Central memory CD8-positive, alpha-beta T cell (primary cell): Measurements from ENCODE around the gene RGR.
"Not testable (repeated sequence)": the region's sequence is repeated elsewhere in the genome, so short reads cannot be mapped to it uniquely, and the experiment has no call there.

ENCODE experiments used
- ATAC-seq: fragments of 150-1000 bp; cut with Tn5 transposase; replicated peaks from 2 replicates; pipeline ENCODE4 v1.10.0; 2022; ENCODE audit warnings: mild to moderate bottlenecking, moderate FRiP score, moderate number of reproducible peaks; ENCODE audit not compliant: poor library complexity, severe bottlenecking; ENCODE audit errors: extremely low read depth
- DNase-seq, 2 donors: peaks; one replicate each; pipeline ENCODE4 v3.0.0; 2021; ENCODE audit warnings: low spot score in 2 of 2
- H3K27ac Mint-ChIP-seq: one replicate; pipeline ENCODE4 v1.8.0; 2022; ENCODE audit warnings: low read depth, mild to moderate bottlenecking, moderate library complexity, mixed read lengths
- H3K27me3 Mint-ChIP-seq: one replicate; pipeline ENCODE4 v1.8.0; 2022; ENCODE audit warnings: mixed read lengths
- H3K36me3 Mint-ChIP-seq: one replicate; pipeline ENCODE4 v1.8.0; 2022; ENCODE audit warnings: mild to moderate bottlenecking, moderate library complexity, mixed read lengths; ENCODE audit not compliant: insufficient read depth
- H3K4me1 Mint-ChIP-seq: one replicate; pipeline ENCODE4 v1.8.0; 2022; ENCODE audit warnings: mixed read lengths
- H3K4me3 Mint-ChIP-seq: one replicate; pipeline ENCODE4 v1.8.0; 2022; ENCODE audit warnings: mild to moderate bottlenecking, moderate library complexity, mixed read lengths
- H3K9me3 Mint-ChIP-seq: one replicate; pipeline ENCODE4 v1.8.0; 2022; ENCODE audit warnings: mixed read lengths

The RGR gene

GRCh38 chr10:84269162-84269561 is 24.3 kb downstream of the RGR start:
- peaks cover 1% of the 10 kb centered on the region for H3K36me3 Mint-ChIP-seq
- H3K27me3 Mint-ChIP-seq, result peaks cover 17% of the 10 kb centered on the region
- H3K27ac Mint-ChIP-seq, result no peak overlapping the region
- H3K9me3 Mint-ChIP-seq, result no peaks in the 10 kb centered on the region
- ATAC-seq (no peak), DNase-seq (no peak)
- H3K4me1 Mint-ChIP-seq, result peaks cover 5% of the 10 kb centered on the region
- H3K4me3 Mint-ChIP-seq, result no peak overlapping the region

DNA sequence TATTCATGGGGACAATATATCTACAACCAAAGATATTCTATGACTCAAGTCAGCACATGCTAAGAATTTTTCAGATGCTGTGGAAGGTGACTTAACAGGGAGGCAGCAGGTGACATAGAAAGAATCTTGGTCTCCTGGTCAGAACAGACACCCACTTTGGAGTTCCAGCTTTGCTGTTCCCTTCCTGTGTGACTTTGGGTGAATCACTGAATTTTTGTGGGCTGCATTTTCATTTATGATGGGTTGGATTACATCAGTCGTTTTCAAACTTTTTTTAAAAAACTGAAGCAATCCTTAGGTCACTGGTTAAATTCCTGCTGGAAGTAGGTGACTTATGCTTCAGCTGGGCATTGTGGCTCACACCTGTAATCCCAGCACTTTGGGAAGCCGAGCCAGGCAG is 24.9 kb downstream of the RGR start:
- Mint-ChIP-seq H3K9me3 (no peaks in the 10 kb centered on the region), H3K4me3 (no peak overlapping the region), H3K4me1 (peaks cover 5% of the 10 kb centered on the region), H3K36me3 (peaks cover 1% of the 10 kb centered on the region), H3K27ac (no peak overlapping the region), H3K27me3 (peaks cover 11% of the 10 kb centered on the region)
- DNase-seq, result no peak
- ATAC-seq, result no peak

DNA sequence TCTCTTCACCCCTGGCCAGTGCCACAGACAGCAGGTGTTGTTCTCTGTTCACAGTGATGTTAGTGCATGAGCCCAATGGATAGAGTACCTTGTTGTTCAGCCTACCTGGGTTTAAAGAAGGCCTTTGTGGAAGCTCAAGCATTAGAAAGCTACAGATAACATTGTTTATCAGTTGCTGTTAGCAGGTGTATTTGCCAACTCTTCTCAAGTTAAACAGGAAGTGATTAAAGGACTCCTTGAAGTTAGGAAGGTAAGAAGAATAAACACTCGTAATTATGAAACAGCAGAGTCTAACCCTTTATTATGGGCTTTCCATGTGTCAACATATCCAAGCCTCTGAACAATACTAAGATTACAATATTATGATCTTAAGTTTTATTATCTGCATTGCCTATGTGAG is 25.9 kb downstream of the RGR start:
- DNase-seq (no peak), ATAC-seq (no peak)
- Mint-ChIP-seq H3K27ac (no peak overlapping the region), H3K4me3 (no peak overlapping the region), H3K27me3 (peaks cover 9% of the 10 kb centered on the region), H3K4me1 (peaks cover 5% of the 10 kb centered on the region), H3K36me3 (peaks cover 1% of the 10 kb centered on the region), H3K9me3 (no peaks in the 10 kb centered on the region)

- not testable (repeated sequence) for H3K36me3 Mint-ChIP-seq, H3K27me3 Mint-ChIP-seq, H3K4me1 Mint-ChIP-seq, H3K27ac Mint-ChIP-seq, H3K4me3 Mint-ChIP-seq, H3K9me3 Mint-ChIP-seq, DNase-seq, ATAC-seq
Measured at GRCh38 chr10:84279876-84280475, 35.1 kb downstream of the RGR start.

- no peaks in the 10 kb centered on the region for H3K36me3 Mint-ChIP-seq
- no peak overlapping the region for H3K27ac Mint-ChIP-seq
- DNase-seq, result no peak
- no peak for ATAC-seq
- H3K4me3 Mint-ChIP-seq, result no peak overlapping the region
- no peaks in the 10 kb centered on the region for H3K27me3 Mint-ChIP-seq
- H3K4me1 Mint-ChIP-seq, result no peaks in the 10 kb centered on the region
- no peaks in the 10 kb centered on the region for H3K9me3 Mint-ChIP-seq
Measured at GRCh38 chr10:84286695-84287094, 41.8 kb downstream of the RGR start.

DNA sequence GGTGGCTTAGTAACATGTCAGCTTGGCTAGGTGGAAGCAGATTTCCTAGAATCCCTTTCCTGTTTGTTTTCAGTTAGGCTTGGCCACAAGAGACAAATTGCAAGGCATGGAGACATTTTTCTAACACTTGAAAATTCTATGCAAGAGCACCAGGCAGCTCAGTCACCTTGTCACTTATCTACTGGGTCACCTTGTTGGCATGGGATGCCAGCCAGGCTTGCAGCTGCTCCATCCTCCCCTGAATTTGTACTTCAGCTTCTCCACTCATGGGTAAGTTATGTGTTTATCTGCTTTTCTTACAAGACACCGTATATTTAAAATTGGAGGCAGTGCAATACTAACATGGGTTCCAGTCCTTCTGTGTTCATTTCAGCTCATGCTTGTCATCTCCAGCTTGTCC is 43.3 kb downstream of the RGR start:
- no peak overlapping the region for H3K27ac Mint-ChIP-seq
- no peaks in the 10 kb centered on the region for H3K36me3 Mint-ChIP-seq
- DNase-seq (no peak), ATAC-seq (no peak)
- H3K27me3 Mint-ChIP-seq, result no peaks in the 10 kb centered on the region
- no peaks in the 10 kb centered on the region for H3K9me3 Mint-ChIP-seq
- no peaks in the 10 kb centered on the region for H3K4me1 Mint-ChIP-seq
- H3K4me3 Mint-ChIP-seq, result no peak overlapping the region

GRCh38 chr10:84289521-84290200 is 44.8 kb downstream of the RGR start:
- Mint-ChIP-seq H3K9me3 (no peaks in the 10 kb centered on the region), H3K4me3 (no peak overlapping the region), H3K4me1 (no peaks in the 10 kb centered on the region), H3K36me3 (no peaks in the 10 kb centered on the region), H3K27ac (no peak overlapping the region), H3K27me3 (no peaks in the 10 kb centered on the region)
- no peak for DNase-seq
- ATAC-seq, result no peak

DNA sequence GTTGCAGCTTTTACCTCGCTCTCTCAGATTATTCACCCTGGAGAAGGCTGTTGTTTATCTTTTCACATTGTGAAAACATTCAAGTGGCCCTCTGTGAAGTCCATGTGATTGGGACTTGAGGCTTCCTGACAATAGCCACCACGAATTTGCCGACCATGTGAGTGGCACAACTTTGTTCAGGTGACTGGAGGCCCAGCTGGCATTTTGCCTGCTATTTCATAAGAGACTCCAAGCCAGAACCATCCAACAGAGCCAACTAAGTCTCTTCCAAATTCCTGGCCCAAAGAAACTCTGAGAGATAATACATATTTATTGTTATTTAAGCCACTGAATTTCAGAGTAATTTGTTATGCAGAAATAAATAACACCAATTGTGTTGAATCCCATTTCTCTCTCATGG is 45.4 kb downstream of the RGR start:
- no peaks in the 10 kb centered on the region for H3K4me1 Mint-ChIP-seq
- DNase-seq (no peak), ATAC-seq (no peak)
- no peaks in the 10 kb centered on the region for H3K9me3 Mint-ChIP-seq
- no peaks in the 10 kb centered on the region for H3K36me3 Mint-ChIP-seq
- H3K27me3 Mint-ChIP-seq, result no peaks in the 10 kb centered on the region
- H3K27ac Mint-ChIP-seq, result no peak overlapping the region
- H3K4me3 Mint-ChIP-seq, result no peak overlapping the region

GRCh38 chr10:84291384-84291783 is 46.5 kb downstream of the RGR start:
- Mint-ChIP-seq H3K27me3 (no peaks in the 10 kb centered on the region), H3K4me3 (no peak overlapping the region), H3K27ac (no peak overlapping the region), H3K4me1 (no peaks in the 10 kb centered on the region), H3K9me3 (no peaks in the 10 kb centered on the region), H3K36me3 (no peaks in the 10 kb centered on the region)
- DNase-seq (no peak), ATAC-seq (no peak)

- no peak for ATAC-seq
- no peaks in the 10 kb centered on the region for H3K36me3 Mint-ChIP-seq
- no peak overlapping the region for H3K4me3 Mint-ChIP-seq
- H3K9me3 Mint-ChIP-seq, result no peaks in the 10 kb centered on the region
- no peak for DNase-seq
- no peaks in the 10 kb centered on the region for H3K27me3 Mint-ChIP-seq
- H3K4me1 Mint-ChIP-seq, result no peaks in the 10 kb centered on the region
- H3K27ac Mint-ChIP-seq, result no peak overlapping the region
Measured at GRCh38 chr10:84292502-84292901, 47.6 kb downstream of the RGR start.

GRCh38 chr10:84293171-84293570 is 48.3 kb downstream of the RGR start:
- peaks cover 4% of the 10 kb centered on the region for H3K27me3 Mint-ChIP-seq
- no peak overlapping the region for H3K4me3 Mint-ChIP-seq
- no peak for DNase-seq
- H3K9me3 Mint-ChIP-seq, result no peaks in the 10 kb centered on the region
- no peaks in the 10 kb centered on the region for H3K36me3 Mint-ChIP-seq
- ATAC-seq, result no peak
- H3K4me1 Mint-ChIP-seq, result no peaks in the 10 kb centered on the region
- H3K27ac Mint-ChIP-seq, result no peak overlapping the region

- Mint-ChIP-seq H3K27me3 (peaks cover 9% of the 10 kb centered on the region), H3K4me1 (no peaks in the 10 kb centered on the region), H3K9me3 (no peaks in the 10 kb centered on the region), H3K27ac (no peak overlapping the region), H3K4me3 (no peak overlapping the region), H3K36me3 (no peaks in the 10 kb centered on the region)
- DNase-seq (no peak), ATAC-seq (no peak)
Measured at GRCh38 chr10:84293574-84294016, 48.7 kb downstream of the RGR start.

DNA sequence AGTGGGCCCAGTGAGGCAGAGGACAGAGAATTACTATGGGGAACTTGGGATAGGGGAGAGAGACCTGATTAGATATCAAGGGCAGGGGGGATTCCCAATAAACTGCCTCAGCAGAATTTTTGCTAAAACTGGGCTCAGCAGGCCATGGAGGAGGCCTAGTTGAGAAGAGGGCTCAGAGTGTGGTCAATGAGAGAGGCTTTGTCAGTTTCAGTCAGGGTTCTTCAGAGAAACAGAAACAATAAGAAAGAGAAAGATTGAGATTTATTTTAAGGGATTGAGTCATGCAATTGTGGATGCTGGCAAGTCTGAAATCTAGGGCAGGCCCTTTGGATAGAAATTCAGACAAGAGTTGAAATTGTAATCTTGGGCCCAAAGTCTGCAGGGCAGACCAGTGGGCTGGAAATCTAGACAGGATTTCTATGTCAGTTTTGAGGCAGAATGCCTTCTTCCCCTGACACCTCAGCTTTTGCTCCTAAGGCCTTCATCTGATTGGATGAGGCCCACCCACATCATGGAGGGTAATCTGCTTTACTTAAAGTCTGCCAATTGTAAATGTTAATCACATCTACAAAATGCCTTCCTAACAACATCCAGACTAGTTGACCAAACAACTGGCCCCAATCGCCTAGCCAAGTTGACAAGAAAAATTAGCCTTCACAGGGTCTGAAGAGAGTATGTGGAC is 50.1 kb downstream of the RGR start:
- peaks cover 20% of the 10 kb centered on the region for H3K27me3 Mint-ChIP-seq
- H3K4me3 Mint-ChIP-seq, result no peak overlapping the region
- no peaks in the 10 kb centered on the region for H3K36me3 Mint-ChIP-seq
- H3K27ac Mint-ChIP-seq, result no peak overlapping the region
- H3K4me1 Mint-ChIP-seq, result no peaks in the 10 kb centered on the region
- no peak for ATAC-seq
- no peak for DNase-seq
- no peaks in the 10 kb centered on the region for H3K9me3 Mint-ChIP-seq
